HEK293 (cell line): ENCODE data around the gene MEGF10.

Source experiments
- CTCF ChIA-PET: fragments of 350-600 bp; formaldehyde crosslinking; extraction: SDS; loops from one replicate; lab custom pipeline; 2021; ENCODE audit warnings: antibody characterized with exemption; lab: Yijun Ruan, JAX
- POLR2A ChIA-PET: fragments of 300-600 bp; formaldehyde crosslinking; extraction: SDS; loops from one replicate; lab custom pipeline; 2020; ENCODE audit warnings: antibody characterized with exemption, inconsistent platforms; lab: Yijun Ruan, JAX
- H3K27ac ChIP-seq: fragments of 200-500 bp; sonication (Bioruptor generic); 2 replicates; pipeline ENCODE4 v1.5.1; 2014; ENCODE audit warnings: low read depth, low read length, control low read depth, inconsistent platforms; ENCODE audit errors: extremely low read depth
- H3K36me3 ChIP-seq, 2 experiments: fragments of 200-500 bp in 1 of 2; sonication (Bioruptor generic) in 1 of 2; 1 replicate in 1 of 2; 2 replicates in 1 of 2; pipeline ENCODE4 v1.5.1; 2014 to 2017; ENCODE audit warnings: inconsistent platforms in 2 of 2, low read length in 2 of 2; ENCODE audit not compliant: control insufficient read depth in 2 of 2, insufficient read depth in 1 of 2
- H3K4me1 ChIP-seq: fragments of 200-500 bp; sonication (Bioruptor generic); 2 replicates; pipeline ENCODE4 v1.5.1; 2014; ENCODE audit warnings: mild to moderate bottlenecking, low read length, inconsistent platforms; ENCODE audit not compliant: control insufficient read depth, insufficient read depth
- H3K4me3 ChIP-seq: 2 replicates; pipeline ENCODE4 v1.5.1; 2011; ENCODE audit warnings: low read depth, mild to moderate bottlenecking, control low read depth, low read length, moderate library complexity
- H3K9me3 ChIP-seq: fragments of 200-500 bp; sonication (Bioruptor generic); 2 replicates; pipeline ENCODE4 v1.5.1; 2014; ENCODE audit warnings: low read depth, low read length, inconsistent platforms; ENCODE audit not compliant: control insufficient read depth, insufficient read depth
- GLI4 ChIP-seq: fragments of 450-650 bp; formaldehyde crosslinking; IDR thresholded peaks from 2 replicates; pipeline ENCODE4 v1.5.1; 2016; ENCODE audit warnings: missing biosample characterization, missing genetic modification characterization
- HOXC10 ChIP-seq: sonication (generic); formaldehyde crosslinking; IDR thresholded peaks from 2 replicates; pipeline ENCODE4 v1.8.1; 2023; ENCODE audit warnings: mild to moderate bottlenecking, missing genetic modification reagents
- KLF16 ChIP-seq: fragments of 450-650 bp; formaldehyde crosslinking; IDR thresholded peaks from 2 replicates; pipeline ENCODE4 v1.5.1; 2017; ENCODE audit warnings: missing biosample characterization, missing genetic modification characterization
- SCRT1 ChIP-seq: fragments of 450-650 bp; formaldehyde crosslinking; IDR thresholded peaks from 2 replicates; pipeline ENCODE4 v1.5.1; 2016; ENCODE audit warnings: missing biosample characterization, missing genetic modification characterization, borderline replicate concordance
- TCF7L2 ChIP-seq: IDR thresholded peaks from 2 replicates; pipeline ENCODE4 v1.6.1; 2011; ENCODE audit warnings: low read depth, mild to moderate bottlenecking, inconsistent platforms, low read length, moderate library complexity, borderline replicate concordance
- ZBTB10 ChIP-seq: fragments of 450-650 bp; formaldehyde crosslinking; IDR thresholded peaks from 2 replicates; pipeline ENCODE4 v1.5.1; 2016; ENCODE audit warnings: missing biosample characterization, missing genetic modification characterization
- ZNF146 ChIP-seq: fragments of 450-650 bp; formaldehyde crosslinking; IDR thresholded peaks from 2 replicates; pipeline ENCODE4 v1.5.1; 2016; ENCODE audit warnings: missing biosample characterization, missing genetic modification characterization
- ZNF16 ChIP-seq: fragments of 450-650 bp; formaldehyde crosslinking; IDR thresholded peaks from 2 replicates; pipeline ENCODE4 v1.5.1; 2016; ENCODE audit warnings: low read depth, missing biosample characterization, missing genetic modification characterization
- ZNF2 ChIP-seq: fragments of 450-650 bp; formaldehyde crosslinking; IDR thresholded peaks from 2 replicates; pipeline ENCODE4 v1.5.1; 2016; ENCODE audit warnings: missing biosample characterization, missing genetic modification characterization
- ZNF214 ChIP-seq: fragments of 450-650 bp; formaldehyde crosslinking; IDR thresholded peaks from 2 replicates; pipeline ENCODE4 v1.5.1; 2017; ENCODE audit warnings: missing biosample characterization, mild to moderate bottlenecking, missing genetic modification characterization, borderline replicate concordance
- ZNF221 ChIP-seq: fragments of 450-650 bp; formaldehyde crosslinking; IDR thresholded peaks from 2 replicates; pipeline ENCODE4 v1.5.1; 2017; ENCODE audit warnings: missing biosample characterization, missing genetic modification characterization, borderline replicate concordance
- ZNF239 ChIP-seq: fragments of 450-650 bp; formaldehyde crosslinking; IDR thresholded peaks from 2 replicates; pipeline ENCODE4 v1.5.1; 2016; ENCODE audit warnings: missing biosample characterization, missing genetic modification characterization
- ZNF274 ChIP-seq, 2 experiments: fragments of 200-500 bp in 1 of 2; fragments of 450-650 bp in 1 of 2; sonication (Bioruptor generic) in 1 of 2; formaldehyde crosslinking in 1 of 2; IDR thresholded peaks; 2 replicates each; pipeline versions ENCODE4 v1.5.1 to v1.6.1; 2014 to 2016; ENCODE audit warnings: borderline replicate concordance in 1 of 2, inconsistent platforms in 1 of 2, low read length in 1 of 2, missing biosample characterization in 1 of 2, missing genetic modification characterization in 1 of 2
- ZNF302 ChIP-seq: fragments of 450-650 bp; formaldehyde crosslinking; IDR thresholded peaks from 2 replicates; pipeline ENCODE4 v1.5.1; 2016; ENCODE audit warnings: missing biosample characterization, missing genetic modification characterization, low read depth
- ZNF350 ChIP-seq: fragments of 450-650 bp; formaldehyde crosslinking; IDR thresholded peaks from 2 replicates; pipeline ENCODE4 v1.5.0; 2017; ENCODE audit warnings: missing biosample characterization, mild to moderate bottlenecking, missing genetic modification characterization
- ZNF416 ChIP-seq: fragments of 450-650 bp; formaldehyde crosslinking; IDR thresholded peaks from 2 replicates; pipeline ENCODE4 v1.5.1; 2016; ENCODE audit warnings: missing biosample characterization, missing genetic modification characterization
- ZNF433 ChIP-seq: fragments of 450-650 bp; formaldehyde crosslinking; IDR thresholded peaks from 2 replicates; pipeline ENCODE4 v1.5.1; 2016; ENCODE audit warnings: missing biosample characterization, missing genetic modification characterization, low read depth
- ZNF48 ChIP-seq: fragments of 450-650 bp; formaldehyde crosslinking; IDR thresholded peaks from 2 replicates; pipeline ENCODE4 v1.5.1; 2016; ENCODE audit warnings: missing biosample characterization, missing genetic modification characterization
- ZNF530 ChIP-seq: fragments of 450-650 bp; formaldehyde crosslinking; IDR thresholded peaks from 2 replicates; pipeline ENCODE4 v1.5.1; 2016; ENCODE audit warnings: low read depth, missing biosample characterization, missing genetic modification characterization
- ZNF555 ChIP-seq: fragments of 450-650 bp; formaldehyde crosslinking; conservative IDR thresholded peaks from 2 replicates; pipeline ENCODE4 v1.5.1; 2017; ENCODE audit warnings: missing biosample characterization, mild to moderate bottlenecking, missing genetic modification characterization, inconsistent platforms
- ZNF560 ChIP-seq: fragments of 450-650 bp; formaldehyde crosslinking; IDR thresholded peaks from 2 replicates; pipeline ENCODE4 v1.5.1; 2017; ENCODE audit warnings: missing biosample characterization, missing genetic modification characterization, borderline replicate concordance
- ZNF600 ChIP-seq: fragments of 450-650 bp; formaldehyde crosslinking; IDR thresholded peaks from 2 replicates; pipeline ENCODE4 v1.5.1; 2016; ENCODE audit warnings: missing biosample characterization, missing genetic modification characterization
- ZNF645 ChIP-seq: fragments of 450-650 bp; formaldehyde crosslinking; IDR thresholded peaks from 2 replicates; pipeline ENCODE4; 2016; ENCODE audit warnings: missing biosample characterization, missing genetic modification characterization
- ZNF664 ChIP-seq: fragments of 450-650 bp; formaldehyde crosslinking; IDR thresholded peaks from 2 replicates; pipeline ENCODE4 v1.5.1; 2016; ENCODE audit warnings: missing biosample characterization, missing genetic modification characterization
- ZNF704 ChIP-seq: fragments of 450-650 bp; formaldehyde crosslinking; IDR thresholded peaks from 2 replicates; pipeline ENCODE4 v1.5.1; 2016; ENCODE audit warnings: missing biosample characterization, missing genetic modification characterization
- ZNF785 ChIP-seq: fragments of 450-650 bp; formaldehyde crosslinking; IDR thresholded peaks from 2 replicates; pipeline ENCODE4 v1.5.1; 2016; ENCODE audit warnings: missing biosample characterization, missing genetic modification characterization
- ZNF792 ChIP-seq: fragments of 450-650 bp; formaldehyde crosslinking; IDR thresholded peaks from 2 replicates; pipeline ENCODE4 v1.5.1; 2016; ENCODE audit warnings: missing biosample characterization, missing genetic modification characterization
- ZSCAN23 ChIP-seq: fragments of 450-650 bp; formaldehyde crosslinking; IDR thresholded peaks from 2 replicates; pipeline ENCODE4 v1.5.1; 2016; ENCODE audit warnings: missing biosample characterization, missing genetic modification characterization
- ZSCAN4 ChIP-seq: fragments of 450-650 bp; formaldehyde crosslinking; IDR thresholded peaks from 2 replicates; pipeline ENCODE4 v1.5.1; 2017; ENCODE audit warnings: missing biosample characterization, missing genetic modification characterization

MEGF10 gene

DNA sequence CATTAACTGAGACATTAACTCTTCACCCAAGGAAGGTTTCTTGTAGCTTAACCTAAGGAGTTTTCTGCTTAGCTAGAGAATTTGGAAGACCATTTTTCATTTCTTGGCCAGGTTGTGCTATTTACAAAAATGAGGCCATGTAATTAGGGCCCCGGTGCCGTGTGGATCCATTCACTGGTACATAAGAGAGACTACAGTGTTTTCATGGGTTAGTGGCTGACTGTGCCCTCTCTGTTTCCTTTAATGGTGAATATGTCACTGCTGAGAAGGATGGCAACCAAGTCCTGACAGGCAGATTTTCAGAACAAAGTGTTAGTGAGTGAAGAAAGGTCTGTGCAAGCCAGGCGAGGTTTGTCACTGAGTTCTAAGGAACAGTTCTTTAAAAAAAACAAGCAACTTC, 15.4 kb downstream of the MEGF10 start:
- ChIA-PET POLR2A (no interaction called here), CTCF (interaction anchor here (3.7 kb wide), 1 partner anchor 8 kb away, joined by 16 read pairs; no protein-coding TSS in a partner anchor)
- Histone ChIP-seq H3K36me3 (no peaks in the 10 kb centered on the region), H3K9me3 (no peaks in the 10 kb centered on the region), H3K27ac (no peak overlapping the region), H3K4me1 (no peaks in the 10 kb centered on the region), H3K4me3 (no peak overlapping the region)
- TF ChIP-seq TCF7L2 (no peak), ZNF2 (tag by site-specific recombination) (no peak), ZNF416 (tag by site-specific recombination) (no peak), KLF16 (tag by site-specific recombination) (no peak), GLI4 (tag by site-specific recombination) (no peak), ZNF48 (no peak), SCRT1 (no peak), ZNF560 (tag by site-specific recombination) (no peak), ZNF792 (tag by site-specific recombination) (no peak), ZNF704 (tag by site-specific recombination) (no peak), ZNF530 (tag by site-specific recombination) (no peak), ZNF146 (tag by site-specific recombination) (no peak), ZNF302 (no peak)

DNA sequence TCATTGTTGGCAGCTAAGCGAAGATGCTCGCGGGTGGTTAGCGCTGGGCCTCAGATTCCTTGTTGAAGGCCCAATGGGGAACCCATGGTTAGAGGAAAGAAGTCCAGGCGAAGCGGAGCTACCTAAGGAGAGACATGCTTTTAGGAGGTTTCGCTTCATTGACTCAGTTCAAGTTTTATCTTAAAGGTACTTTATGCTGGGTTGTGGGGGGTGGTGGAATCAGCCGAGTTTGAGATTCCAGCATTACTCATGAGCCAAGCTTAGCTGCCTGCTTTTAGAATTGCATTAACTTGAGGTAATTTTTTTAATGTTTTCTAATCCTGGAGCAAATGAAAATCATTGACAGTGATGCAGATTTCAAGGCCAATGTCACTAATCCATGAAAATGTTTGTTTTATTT, 16.1 kb downstream of the MEGF10 start:
- no peaks in the 10 kb centered on the region for H3K9me3 ChIP-seq
- no peaks in the 10 kb centered on the region for H3K36me3 ChIP-seq
- TF ChIP-seq ZNF785 (tag by site-specific recombination) (no peak), ZNF433 (tag by site-specific recombination) (no peak), ZNF239 (no peak), ZNF555 (tag by site-specific recombination) (no peak), ZBTB10 (tag by site-specific recombination) (no peak), ZNF645 (tag by site-specific recombination) (no peak), ZNF221 (tag by site-specific recombination) (no peak), ZNF600 (tag by site-specific recombination) (no peak), ZSCAN23 (tag by site-specific recombination) (no peak), HOXC10 (no peak), ZNF214 (tag by site-specific recombination) (no peak), ZNF350 (tag by site-specific recombination) (no peak), ZSCAN4 (tag by site-specific recombination) (no peak), ZNF16 (tag by site-specific recombination) (no peak), ZNF274 (IDR thresholded peaks at IDR 0.05; ENCODE audit: low read length) (no peak), ZNF274 (tag by site-specific recombination; IDR thresholded peaks at IDR 0.05; ENCODE audit: borderline replicate concordance) (no peak), ZNF664 (tag by site-specific recombination) (no peak), ZNF530 (tag by site-specific recombination) (no peak)
- TF ChIP-seq, all 188 proteins: peak for 0
- Histone ChIP-seq H3K4me3 (no peak overlapping the region), H3K27ac (no peak overlapping the region), H3K4me1 (no peaks in the 10 kb centered on the region)
- ChIA-PET POLR2A (no interaction called here), CTCF (interaction anchor here (0.6 kb wide), 1 partner anchor 84 kb away, joined by 3 read pairs; no protein-coding TSS in a partner anchor)
